UCSD-AML1 (cell line): ENCODE data around the gene MYH15.

ENCODE experiments used
- DNase-seq: peaks from one replicate; lab custom pipeline; 2025; ENCODE audit not compliant: unreplicated experiment; lab: John Stamatoyannopoulos, UW

The MYH15 gene

GRCh38 chr3:108342837-108343486 is 167.4 kb downstream of the MYH15 start:
- no peak for DNase-seq

GRCh38 chr3:108341911-108342310 is 168.5 kb downstream of the MYH15 start:
- no peak for DNase-seq

- no peak for DNase-seq
Measured at GRCh38 chr3:108338901-108339545, 171.4 kb downstream of the MYH15 start.

- DNase-seq: no peak
Measured at GRCh38 chr3:108334701-108335100, 175.7 kb downstream of the MYH15 start.

GRCh38 chr3:108333961-108334360 is 176.4 kb downstream of the MYH15 start:
- DNase-seq: no peak

GRCh38 chr3:108331792-108332191 is 178.6 kb downstream of the MYH15 start:
- no peak for DNase-seq
